GM21447 (cell line): Measurements from ENCODE around the gene RBM8A.

Experiments
- ATAC-seq: cut with Tn5 transposase; IDR thresholded peaks from one replicate; pipeline ENCODE4 v1.9.1; 2021; ENCODE audit not compliant: unreplicated experiment

RBM8A gene

GRCh38 chr1:145918144-145918991, 8.9 kb downstream of the RBM8A start, which contains the start of gene PEX11B:
Gene PEX11B (minus strand): TSS chr1:145918717. CDS start chr1:145918688, 29 bp downstream.
- peak; percentile 75 for ATAC-seq

DNA sequence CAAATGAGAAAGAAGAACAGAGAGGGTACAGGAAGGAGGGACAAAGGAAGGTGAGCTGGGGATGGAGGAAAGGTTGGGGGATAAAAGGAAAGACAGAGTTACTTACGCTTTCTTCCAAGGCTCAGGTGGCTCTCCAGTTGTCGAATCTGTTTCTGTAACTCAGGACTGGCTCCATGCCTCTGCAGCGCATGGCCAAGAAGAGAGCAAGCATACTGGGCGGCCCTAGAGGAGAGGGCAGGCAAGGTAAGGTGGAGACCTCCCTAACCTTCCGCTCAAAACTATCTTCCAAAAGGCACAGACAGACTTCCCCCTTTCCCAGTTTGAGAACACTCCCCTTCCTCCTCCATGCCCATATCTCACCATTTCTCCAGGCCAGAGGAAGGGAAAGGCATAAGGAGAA, 9.7 kb downstream of the RBM8A start:
- ATAC-seq, result no peak

- no peak for ATAC-seq
Measured at GRCh38 chr1:145916745-145917144, 10.5 kb downstream of the RBM8A start.

GRCh38 chr1:145912128-145912641, 15.1 kb downstream of the RBM8A start:
- no peak for ATAC-seq

- ATAC-seq, result no peak
Measured at GRCh38 chr1:145908653-145909052, 18.6 kb downstream of the RBM8A start.

GRCh38 chr1:145906954-145907753, 20.1 kb downstream of the RBM8A start:
- ATAC-seq, result no peak

- ATAC-seq, result no peak
Measured at GRCh38 chr1:145901312-145902021, 25.8 kb downstream of the RBM8A start.

GRCh38 chr1:145898756-145899155, 28.5 kb downstream of the RBM8A start:
- ATAC-seq, result no peak

GRCh38 chr1:145897969-145898368, 29.3 kb downstream of the RBM8A start:
- no peak for ATAC-seq

- no peak for ATAC-seq
Measured at GRCh38 chr1:145895471-145895870, 31.8 kb downstream of the RBM8A start.

- no peak for ATAC-seq
Measured at GRCh38 chr1:145893306-145894055, 33.8 kb downstream of the RBM8A start.

GRCh38 chr1:145892486-145893087, 34.7 kb downstream of the RBM8A start:
- no peak for ATAC-seq

DNA sequence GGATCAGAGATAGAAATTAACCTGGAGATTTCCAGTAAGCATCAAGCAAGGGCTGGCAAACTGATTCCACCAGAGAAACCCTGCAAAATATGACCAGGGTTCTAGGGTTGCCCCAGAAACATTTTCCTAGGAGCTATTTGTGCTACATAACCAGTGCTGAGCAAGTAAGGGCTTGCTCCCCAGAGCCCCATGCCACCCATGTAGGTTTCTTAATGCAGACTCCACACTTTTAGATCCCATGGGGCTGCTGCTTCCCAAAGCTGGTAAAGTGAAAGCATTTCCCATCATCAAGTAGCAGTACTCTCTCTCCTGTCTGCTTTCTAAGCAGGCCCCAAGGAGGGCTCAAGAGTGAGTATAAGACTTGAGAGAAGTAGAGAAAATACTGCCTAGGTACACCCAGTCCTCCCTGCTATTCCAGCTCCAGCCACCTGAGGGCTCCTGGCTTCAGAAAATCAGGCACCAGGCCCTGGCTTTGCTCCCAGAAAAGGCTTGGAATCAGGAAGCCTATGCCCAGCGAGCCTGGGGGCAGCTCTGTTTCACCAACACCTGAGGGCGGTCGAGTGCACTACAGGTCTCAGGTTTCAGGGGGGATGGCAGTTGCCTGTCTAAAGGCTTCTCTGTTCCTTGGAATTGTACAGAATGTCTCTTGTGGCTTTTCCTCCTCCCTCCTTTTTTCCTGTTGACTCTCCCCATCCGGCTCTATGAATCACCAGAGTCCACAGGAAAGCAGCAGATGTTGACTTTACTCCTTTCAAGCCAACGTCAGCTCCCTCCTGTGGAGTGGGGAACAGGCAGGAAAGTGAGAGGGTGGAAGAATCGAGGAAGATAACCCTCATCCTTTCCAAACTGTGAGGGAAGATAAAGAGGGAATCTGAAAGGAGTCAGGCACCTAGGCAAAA, 35.4 kb downstream of the RBM8A start:
- ATAC-seq, result no peak

DNA sequence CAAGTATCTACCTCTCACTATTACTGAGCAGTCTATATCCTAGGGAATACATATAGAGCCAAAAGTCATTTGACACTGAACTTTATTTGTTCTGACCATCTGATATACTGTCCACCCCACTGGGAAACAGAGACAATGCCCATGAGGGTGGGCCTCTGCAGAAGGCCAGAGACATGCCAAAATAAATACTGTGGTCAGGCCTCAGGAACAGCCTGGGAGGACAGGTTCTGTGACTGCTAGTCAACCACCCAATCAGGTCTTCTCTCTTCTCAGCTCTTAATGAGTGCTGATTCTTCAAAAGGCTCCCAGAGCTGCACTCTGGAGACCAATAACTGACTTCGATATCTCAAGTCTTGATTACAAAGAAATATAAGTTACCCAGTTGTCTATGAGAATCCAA, 36.1 kb downstream of the RBM8A start:
- ATAC-seq, result no peak

DNA sequence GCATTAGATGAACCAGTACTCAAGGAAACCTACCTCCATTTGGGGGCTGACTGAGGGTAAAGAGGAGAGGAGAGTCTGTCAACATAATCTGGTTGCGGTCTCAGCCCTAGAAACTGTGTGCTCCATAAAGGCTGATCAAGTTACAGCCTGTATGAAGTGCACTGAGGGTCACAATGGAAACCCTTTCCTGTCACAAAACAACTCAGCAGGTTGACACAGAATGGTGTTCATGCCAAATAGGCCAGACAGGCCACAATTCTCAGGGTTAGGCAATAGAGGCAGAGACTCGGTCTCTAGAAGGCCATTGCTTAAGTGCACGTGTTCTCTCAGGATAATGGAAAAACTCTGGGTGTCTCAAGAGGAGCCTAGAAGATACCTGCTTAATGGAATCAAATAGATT, 37.6 kb downstream of the RBM8A start:
- ATAC-seq, result no peak

- ATAC-seq, result no peak
Measured at GRCh38 chr1:145887631-145888030, 39.7 kb downstream of the RBM8A start.

DNA sequence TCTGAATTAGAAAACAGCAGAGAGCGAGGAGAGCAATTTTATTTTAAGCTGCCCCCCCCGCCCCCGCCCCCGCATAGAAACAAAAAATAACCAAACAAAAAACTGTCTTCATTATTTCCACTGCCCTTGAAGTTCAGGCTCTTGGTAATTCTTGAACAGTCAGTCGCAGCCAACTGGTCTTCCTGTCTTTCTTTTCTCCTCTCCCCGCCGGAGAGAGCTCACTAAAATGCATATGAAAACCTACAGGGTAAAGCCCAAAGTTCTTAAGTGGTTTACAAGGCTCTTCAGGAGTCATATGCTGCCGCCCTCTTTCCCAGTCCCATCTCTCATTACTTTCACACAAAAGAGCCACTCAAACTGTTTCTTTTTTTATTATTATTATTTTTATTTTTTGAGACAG, 40.5 kb downstream of the RBM8A start:
- no peak for ATAC-seq

- ATAC-seq, result no peak
Measured at GRCh38 chr1:145886390-145886789, 40.9 kb downstream of the RBM8A start.

GRCh38 chr1:145885738-145886287, 41.5 kb downstream of the RBM8A start, which contains the start of gene ANKRD35:
Gene ANKRD35 (minus strand): TSS chr1:145885866. CDS start chr1:145885758, 108 bp downstream.
- ATAC-seq, result peak; percentile 98
